Muscle of leg (tissue), 11 donors: Measurements from ENCODE around the gene VILL. TPM values are rescaled to one million over a fixed set of nuclear protein-coding genes. Genes with fewer than 3 reads are reported as not detected.

Experiments used
- DNase-seq: peaks from one replicate; pipeline ENCODE4 v3.0.0; 2013
- H3K27ac ChIP-seq: one replicate; pipeline ENCODE4 v1.5.1; 2013; ENCODE audit warnings: mild to moderate bottlenecking, low read length, control low read depth
- H3K27me3 ChIP-seq: one replicate; pipeline ENCODE4 v1.6.1; 2013; ENCODE audit warnings: low read length; ENCODE audit not compliant: control insufficient read depth, insufficient read depth
- H3K36me3 ChIP-seq: one replicate; pipeline ENCODE4 v1.6.1; 2013; ENCODE audit warnings: low read length; ENCODE audit not compliant: control insufficient read depth, insufficient read depth
- H3K4me1 ChIP-seq: one replicate; pipeline ENCODE4 v1.6.1; 2013; ENCODE audit warnings: low read length; ENCODE audit not compliant: control insufficient read depth, insufficient read depth
- H3K4me3 ChIP-seq: one replicate; pipeline ENCODE4 v1.5.1; 2013; ENCODE audit warnings: low read length, control low read depth
- H3K9me3 ChIP-seq: replicated peaks from 2 replicates; pipeline ENCODE4 v1.6.1; 2013; ENCODE audit warnings: low read depth, low read length; ENCODE audit not compliant: control insufficient read depth
- WGBS: methylation state at CpG from one replicate; pipeline ENCODE4 v1.1.5; 2013; ENCODE audit warnings: missing lambda C conversion rate; ENCODE audit not compliant: insufficient coverage; 5-methylcytosine and 5-hydroxymethylcytosine counted together
- polyA plus RNA-seq, 8 donors: library from polyadenylated mRNA; unstranded; fragments of 120-200 nt; gene quantifications; one replicate each; pipeline versions ENCODE4 v1.2.1 to v1.2.3, GENCODE V29; 2013; ENCODE audit warnings: inconsistent platforms in 1 of 8, low replicate concordance in 1 of 8; ENCODE audit not compliant: insufficient read length in 8 of 8, insufficient read depth in 1 of 8
- total RNA-seq: library from RNA; stranded (reverse); fragments of 120-200 nt; gene quantifications from one replicate; pipeline ENCODE4 v1.2.4, GENCODE V29; 2013

VILL gene
- total and polyA plus RNA-seq, 9 donors, result 3.7 to 10.4 (median 7.2) TPM

- H3K27me3 ChIP-seq, result no peaks in the 10 kb centered on the region
- no peaks in the 10 kb centered on the region for H3K4me1 ChIP-seq
- no peak for DNase-seq
- WGBS, result over 99% methylated on average over 13 of the region's 13 CpGs
- peaks cover 48% of the 10 kb centered on the region for H3K36me3 ChIP-seq
- no peaks in the 10 kb centered on the region for H3K9me3 ChIP-seq
- no peak overlapping the region for H3K27ac ChIP-seq
- no peak overlapping the region for H3K4me3 ChIP-seq
These were observed 25.8 kb downstream of the VILL start for GRCh38 chr3:38016410-38016809.

GRCh38 chr3:38016847-38017444 lies 26.4 kb downstream of the VILL start:
- Histone ChIP-seq H3K27ac (no peak overlapping the region), H3K4me3 (no peak overlapping the region), H3K4me1 (no peaks in the 10 kb centered on the region), H3K36me3 (peaks cover 48% of the 10 kb centered on the region), H3K9me3 (no peaks in the 10 kb centered on the region), H3K27me3 (no peaks in the 10 kb centered on the region)
- DNase-seq, result no peak
- 84% methylated on average over 4 of the region's 6 CpGs for WGBS

GRCh38 chr3:38017445-38018295 lies 27.1 kb downstream of the VILL start:
- Histone ChIP-seq H3K27me3 (no peaks in the 10 kb centered on the region), H3K27ac (no peak overlapping the region), H3K9me3 (no peaks in the 10 kb centered on the region), H3K4me1 (no peaks in the 10 kb centered on the region), H3K36me3 (peaks cover 48% of the 10 kb centered on the region), H3K4me3 (no peak overlapping the region)
- DNase-seq, result no peak
- WGBS, result 72% methylated on average over 8 of the region's 9 CpGs

- no peaks in the 10 kb centered on the region for H3K4me1 ChIP-seq
- H3K4me3 ChIP-seq, result no peak overlapping the region
- no peaks in the 10 kb centered on the region for H3K27me3 ChIP-seq
- no peaks in the 10 kb centered on the region for H3K9me3 ChIP-seq
- no peak for DNase-seq
- WGBS, result 83% methylated on average over 7 of the region's 13 CpGs
- no peak overlapping the region for H3K27ac ChIP-seq
- H3K36me3 ChIP-seq, result peaks cover 48% of the 10 kb centered on the region
These were observed 28.0 kb downstream of the VILL start for GRCh38 chr3:38018296-38019266.

GRCh38 chr3:38019658-38020341 lies 29.2 kb downstream of the VILL start:
- no peak for DNase-seq
- peaks cover 5% of the 10 kb centered on the region for H3K4me1 ChIP-seq
- no peaks in the 10 kb centered on the region for H3K9me3 ChIP-seq

GRCh38 chr3:38020342-38020726 lies 29.7 kb downstream of the VILL start:
- H3K4me3 ChIP-seq, result no peak overlapping the region
- H3K9me3 ChIP-seq, result no peaks in the 10 kb centered on the region
- H3K36me3 ChIP-seq, result peaks cover 46% of the 10 kb centered on the region
- H3K27me3 ChIP-seq, result no peaks in the 10 kb centered on the region
- H3K27ac ChIP-seq, result no peak overlapping the region
- H3K4me1 ChIP-seq, result peaks cover 5% of the 10 kb centered on the region
- no peak for DNase-seq
- WGBS, result 96% methylated on average over 2 of the region's 3 CpGs

More at GRCh38 chr3:38019658-38020341, 29.2 kb downstream of the VILL start:
- Histone ChIP-seq H3K27ac (no peak overlapping the region), H3K36me3 (peaks cover 48% of the 10 kb centered on the region), H3K4me3 (no peak overlapping the region), H3K27me3 (no peaks in the 10 kb centered on the region)
- 92% methylated on average over 10 of the region's 10 CpGs for WGBS

DNA sequence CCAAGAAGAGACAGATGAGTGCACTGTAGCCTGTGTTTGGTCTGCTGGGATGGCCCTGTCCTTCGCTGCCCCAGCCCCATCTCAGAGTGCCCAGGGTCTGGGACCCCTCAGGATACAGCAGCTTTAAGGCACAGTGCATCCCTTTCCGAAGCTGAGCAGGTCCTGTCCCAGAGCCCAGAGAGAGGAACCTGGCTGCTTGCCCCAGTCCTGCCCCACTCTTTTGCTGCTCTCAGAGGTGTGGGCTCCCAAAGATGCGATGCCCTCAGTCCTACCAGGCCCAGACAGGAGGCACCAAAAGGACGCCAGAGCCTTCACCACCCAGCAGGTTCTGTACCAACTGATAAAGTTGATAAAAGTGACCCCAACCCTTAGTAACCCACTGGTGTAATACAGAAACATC lies 30.6 kb downstream of the VILL start:
- DNase-seq, result no peak
- WGBS, result 100% methylated on average over 2 of the region's 4 CpGs
- no peaks in the 10 kb centered on the region for H3K27me3 ChIP-seq

GRCh38 chr3:38022301-38022700 lies 31.7 kb downstream of the VILL start:
- WGBS, result no CpG with 5 or more reads among the region's 3 CpGs
- peaks cover 11% of the 10 kb centered on the region for H3K4me1 ChIP-seq
- no peak overlapping the region for H3K4me3 ChIP-seq
- H3K9me3 ChIP-seq, result no peaks in the 10 kb centered on the region
- H3K36me3 ChIP-seq, result peaks cover 27% of the 10 kb centered on the region
- peak; percentile 17 for DNase-seq
- no peak overlapping the region for H3K27ac ChIP-seq
- H3K27me3 ChIP-seq, result no peaks in the 10 kb centered on the region

More for the DNA sequence above, 30.6 kb downstream of the VILL start:
- Histone ChIP-seq H3K9me3 (no peaks in the 10 kb centered on the region), H3K4me3 (no peak overlapping the region), H3K4me1 (peaks cover 11% of the 10 kb centered on the region), H3K27ac (no peak overlapping the region), H3K36me3 (peaks cover 38% of the 10 kb centered on the region)

- H3K4me1 ChIP-seq, result peaks cover 11% of the 10 kb centered on the region
- H3K9me3 ChIP-seq, result no peaks in the 10 kb centered on the region
- no peak overlapping the region for H3K4me3 ChIP-seq
- 100% methylated on average over 2 of the region's 6 CpGs for WGBS
- no peaks in the 10 kb centered on the region for H3K27me3 ChIP-seq
- H3K27ac ChIP-seq, result no peak overlapping the region
- H3K36me3 ChIP-seq, result peaks cover 19% of the 10 kb centered on the region
- DNase-seq, result peak; percentile 16
These were observed 32.5 kb downstream of the VILL start for GRCh38 chr3:38022896-38023709.
